ENCODE results near the gene NAV2.

The NAV2 gene

GRCh38 chr11:19828382-19829108, 115.9 kb downstream of the NAV2 start:
- DNase-seq (ENCODE audit: low read depth, low spot score) = no peak

DNA sequence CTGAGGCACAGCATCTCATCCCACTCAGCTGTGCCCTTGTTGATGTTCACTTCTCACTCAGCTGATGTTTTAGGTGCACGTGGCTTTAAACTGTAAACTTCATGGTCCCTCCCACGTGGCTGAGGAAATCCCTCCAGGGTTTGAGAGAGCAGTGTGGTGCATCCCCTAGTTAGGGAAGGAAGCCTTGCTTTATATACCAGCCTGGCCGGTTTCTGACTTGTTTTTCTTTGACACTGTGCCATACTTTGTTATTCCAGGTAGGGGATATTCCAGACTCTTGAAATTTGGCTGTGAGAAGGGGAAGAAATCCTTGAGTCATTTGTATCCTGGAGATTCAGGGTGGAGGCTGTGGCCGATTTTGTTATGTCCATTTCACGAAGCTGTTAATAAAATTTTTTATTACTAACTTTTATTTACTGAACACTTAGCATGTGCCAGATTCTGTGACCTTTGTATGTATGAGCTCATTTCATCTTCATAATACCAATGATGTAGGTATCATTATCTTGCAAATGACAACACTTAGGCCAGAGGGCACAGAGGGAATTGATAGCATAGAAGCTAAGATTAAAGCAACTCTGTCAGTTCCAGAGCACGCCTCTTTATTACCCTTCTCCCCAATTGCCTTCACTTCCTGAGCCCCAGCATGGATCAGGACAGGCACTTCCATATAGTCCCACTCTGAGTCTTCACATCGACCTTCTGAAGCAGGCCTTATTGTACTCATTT, 116.6 kb downstream of the NAV2 start:
- DNase-seq (ENCODE audit: low read depth, low spot score) = no peak

DNA sequence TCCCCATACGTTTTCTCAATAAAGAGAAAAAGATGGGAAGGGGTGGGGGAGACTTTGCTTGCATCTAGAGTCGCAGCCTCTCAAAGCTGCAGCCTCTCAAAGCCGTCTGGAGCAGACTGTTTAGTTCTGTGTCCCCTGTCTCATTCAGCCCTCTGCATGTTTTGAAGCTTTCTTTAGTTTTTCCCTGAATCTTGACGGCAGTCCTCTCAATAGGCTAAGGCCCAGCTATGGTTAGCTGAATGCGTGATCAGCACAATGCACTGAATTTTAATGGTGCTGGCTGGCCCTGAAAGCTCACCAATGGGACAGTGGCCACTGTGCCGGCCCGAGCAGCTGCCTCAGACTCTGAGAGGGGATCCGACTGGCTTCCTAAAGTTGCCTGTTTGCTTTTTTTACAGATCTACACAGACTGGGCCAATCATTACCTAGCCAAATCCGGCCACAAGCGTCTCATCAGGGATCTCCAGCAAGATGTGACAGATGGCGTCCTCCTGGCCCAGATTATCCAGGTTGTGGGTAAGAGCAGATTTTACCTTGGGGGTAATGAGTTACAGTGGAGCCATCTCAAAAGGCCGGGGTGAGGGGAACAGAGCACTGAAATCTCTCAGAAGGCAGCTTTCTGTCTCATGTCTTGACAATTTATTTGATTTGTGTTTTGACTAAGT, 119.6 kb downstream of the NAV2 start:
- no peak for DNase-seq (ENCODE audit: low read depth, low spot score)

GRCh38 chr11:19832901-19833300, 120.3 kb downstream of the NAV2 start:
- DNase-seq (ENCODE audit: low read depth, low spot score) = no peak

DNA sequence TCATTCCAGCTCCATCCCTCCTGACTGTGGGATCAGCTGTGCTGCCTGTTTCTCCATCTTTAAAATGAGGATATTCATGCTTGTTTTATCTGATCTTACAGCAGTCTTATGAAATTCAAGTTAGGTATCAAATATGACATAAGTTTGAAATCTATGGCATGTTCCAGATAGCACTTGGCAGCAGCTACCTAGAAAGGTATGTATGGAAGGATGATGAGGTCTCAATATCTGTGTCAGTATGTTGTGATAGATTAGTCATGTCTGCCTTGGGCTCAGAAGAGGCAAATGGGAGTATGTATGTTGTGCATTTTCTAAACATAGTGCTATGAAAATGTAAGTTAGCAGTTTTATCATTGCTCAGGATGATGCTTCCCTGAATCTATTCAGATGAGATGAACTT, 122.1 kb downstream of the NAV2 start:
- no peak for DNase-seq (ENCODE audit: low read depth, low spot score)

DNA sequence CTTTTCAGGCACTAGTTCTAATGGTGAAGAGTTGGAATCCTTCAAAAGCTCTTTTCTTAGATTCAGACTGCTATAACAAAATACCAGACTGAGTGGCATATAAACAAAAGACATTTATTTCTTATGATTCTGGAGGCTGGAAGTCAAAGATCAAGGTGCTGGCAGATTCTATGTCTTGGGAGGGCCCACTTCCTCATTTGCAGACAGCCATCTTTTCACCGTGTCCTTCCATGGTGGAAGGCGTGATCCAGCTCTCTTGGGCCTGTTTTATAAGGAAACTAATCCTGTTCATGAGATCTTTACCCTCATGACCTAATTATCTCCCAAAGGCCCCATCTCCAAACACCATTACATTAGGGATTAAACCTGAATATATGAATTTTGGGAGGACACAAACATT, 124.0 kb downstream of the NAV2 start:
- DNase-seq (ENCODE audit: low read depth, low spot score) = no peak

GRCh38 chr11:19838994-19839768, 126.5 kb downstream of the NAV2 start:
- no peak for DNase-seq (ENCODE audit: low read depth, low spot score)

- DNase-seq (ENCODE audit: low read depth, low spot score) = no peak
These were observed 128.3 kb downstream of the NAV2 start for GRCh38 chr11:19840961-19841360.

DNA sequence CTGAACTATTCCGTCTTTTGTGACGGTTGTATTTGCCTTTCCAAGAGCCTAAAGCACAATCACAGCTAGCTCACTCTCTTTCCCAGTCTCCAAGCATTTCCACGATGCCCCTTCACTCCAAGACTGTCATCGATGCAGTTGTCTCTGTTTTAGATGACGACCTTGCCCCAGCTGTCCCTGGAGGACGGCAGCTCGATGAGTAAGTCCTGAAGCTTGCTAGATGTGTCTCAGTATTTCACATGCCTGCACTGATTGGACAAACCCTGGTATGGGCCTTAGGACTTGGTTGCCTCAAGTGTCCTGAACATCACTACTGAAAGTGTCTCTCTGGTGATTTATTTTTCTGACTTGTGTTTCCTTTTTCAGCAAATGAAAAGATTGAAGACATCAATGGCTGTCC, 129.9 kb downstream of the NAV2 start:
- no peak for DNase-seq (ENCODE audit: low read depth, low spot score)

- DNase-seq (ENCODE audit: low read depth, low spot score) = no peak
These were observed 130.4 kb downstream of the NAV2 start for GRCh38 chr11:19843079-19843478.

DNA sequence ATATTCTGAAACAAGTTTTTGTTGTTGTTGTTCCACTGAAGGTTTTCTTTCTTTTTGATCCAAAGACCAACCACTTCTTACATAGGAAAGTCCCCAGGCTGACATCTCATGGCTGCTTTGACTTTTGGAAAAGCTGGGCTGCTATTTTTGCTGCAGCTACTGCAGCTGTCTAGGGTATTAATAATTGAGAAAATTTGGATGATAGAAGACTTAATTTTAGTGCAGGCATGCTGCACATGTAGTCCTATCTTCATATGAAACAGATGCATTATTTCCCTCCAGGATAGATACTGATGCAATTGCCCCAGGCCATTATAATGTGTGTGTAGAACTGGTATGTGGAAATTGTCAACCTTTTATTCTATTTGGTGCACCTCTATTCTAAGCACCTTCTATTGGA, 131.4 kb downstream of the NAV2 start:
- no peak for DNase-seq (ENCODE audit: low read depth, low spot score)

GRCh38 chr11:19844806-19845205, 132.2 kb downstream of the NAV2 start:
- DNase-seq (ENCODE audit: low read depth, low spot score) = no peak

GRCh38 chr11:19845626-19846025, 133.0 kb downstream of the NAV2 start:
- no peak for DNase-seq (ENCODE audit: low read depth, low spot score)

- DNase-seq (ENCODE audit: low read depth, low spot score) = peak; percentile 52
These were observed 134.1 kb downstream of the NAV2 start for GRCh38 chr11:19846654-19847305.

GRCh38 chr11:19848219-19848618, 135.6 kb downstream of the NAV2 start:
- no peak for DNase-seq (ENCODE audit: low read depth, low spot score)

- DNase-seq (ENCODE audit: low read depth, low spot score) = no peak
These were observed 136.6 kb downstream of the NAV2 start for GRCh38 chr11:19849107-19849789.

DNA sequence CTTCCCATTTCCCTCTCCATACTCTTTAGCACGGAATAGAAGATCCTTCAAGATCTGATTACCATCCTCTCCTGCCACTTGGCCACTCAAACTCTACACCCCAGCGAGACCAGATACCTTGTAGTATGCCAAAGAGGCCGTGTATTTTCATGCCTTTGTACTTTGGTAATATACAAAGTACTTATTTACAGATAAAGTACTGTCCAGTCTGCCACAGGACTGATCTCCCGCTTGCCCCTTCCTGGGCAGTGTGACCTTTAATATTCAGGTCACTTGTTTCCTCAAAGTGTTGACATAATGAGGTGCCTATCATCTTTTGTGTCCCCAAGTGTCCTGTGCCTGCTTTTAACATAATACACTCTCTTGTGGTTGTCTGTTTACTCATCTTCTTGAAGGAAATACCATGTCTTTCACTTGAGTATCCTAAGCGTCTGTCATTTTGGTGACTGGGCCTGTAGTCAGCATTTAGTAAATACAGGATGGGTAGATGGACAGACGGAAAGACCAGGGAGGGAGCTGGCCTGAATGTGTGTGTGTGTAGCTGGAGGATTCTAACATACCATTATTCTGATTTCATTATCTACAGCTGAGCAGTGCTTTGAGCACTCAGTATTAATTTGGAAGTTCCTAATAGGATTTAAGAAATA, 137.4 kb downstream of the NAV2 start:
- no peak for DNase-seq (ENCODE audit: low read depth, low spot score)

DNA sequence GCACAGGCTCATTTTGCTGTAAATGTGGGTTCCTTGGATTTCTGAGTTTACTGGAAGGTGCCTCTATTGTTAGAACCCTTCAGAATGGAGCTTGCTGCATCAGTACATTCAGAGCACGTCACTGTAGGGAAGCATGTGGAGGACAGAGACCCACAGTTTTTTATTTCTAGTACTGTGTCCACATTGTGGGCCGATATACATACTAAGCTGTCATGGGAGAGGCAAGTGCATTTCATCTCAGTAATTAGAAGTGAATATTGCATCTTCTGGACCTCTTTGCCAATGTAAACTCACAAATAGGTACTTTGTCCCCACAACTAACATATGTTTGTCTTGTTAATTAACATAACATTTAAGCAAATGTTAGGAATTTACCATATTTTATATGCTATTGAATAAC, 139.7 kb downstream of the NAV2 start:
- DNase-seq (ENCODE audit: low read depth, low spot score) = no peak

DNA sequence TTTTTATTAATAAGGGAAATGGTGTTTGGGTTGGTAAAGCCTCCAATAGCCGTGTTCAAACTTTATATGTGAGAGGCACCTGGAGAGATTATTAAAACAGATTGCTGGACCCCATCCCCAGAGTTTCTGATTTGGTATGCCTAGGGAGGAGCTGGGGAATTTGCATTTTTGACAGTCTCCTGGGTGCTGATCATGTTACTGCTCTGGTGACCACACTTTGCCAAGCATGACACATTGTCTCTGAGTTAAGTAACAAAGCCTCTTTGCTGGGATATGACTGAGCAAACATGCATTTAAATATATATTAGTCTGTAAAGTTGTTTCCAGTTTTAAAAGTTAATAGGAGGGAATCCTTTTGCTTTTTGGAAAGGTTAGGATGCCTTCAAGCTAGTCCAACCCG, 140.4 kb downstream of the NAV2 start:
- DNase-seq (ENCODE audit: low read depth, low spot score) = no peak

DNA sequence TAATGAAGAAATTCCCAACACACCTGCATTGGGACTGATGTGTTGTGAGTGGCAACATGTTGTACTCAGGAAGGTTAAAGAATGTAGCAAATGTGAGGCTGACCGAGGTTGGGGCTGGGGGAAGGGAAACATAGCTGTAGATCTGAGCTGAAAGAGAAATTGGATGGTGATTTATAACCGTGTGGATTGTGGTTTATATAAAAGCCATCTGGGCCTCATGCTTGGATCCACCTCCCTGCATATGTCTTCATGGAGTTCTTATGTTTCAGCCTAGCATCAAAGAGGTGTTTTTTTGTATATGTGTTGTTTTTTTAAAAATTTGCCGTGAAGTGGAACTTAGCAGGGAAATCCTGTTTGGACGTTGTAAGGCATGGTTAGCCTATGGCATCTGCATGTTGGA, 141.3 kb downstream of the NAV2 start:
- DNase-seq (ENCODE audit: low read depth, low spot score) = no peak

Data from smooth muscle cell of the brain vasculature (primary cell).